Measurements from ENCODE around the gene ETS1.
A peak's percentile ranks its signal among the peaks of the same experiment; 100 is the strongest.

ETS1 gene

DNA sequence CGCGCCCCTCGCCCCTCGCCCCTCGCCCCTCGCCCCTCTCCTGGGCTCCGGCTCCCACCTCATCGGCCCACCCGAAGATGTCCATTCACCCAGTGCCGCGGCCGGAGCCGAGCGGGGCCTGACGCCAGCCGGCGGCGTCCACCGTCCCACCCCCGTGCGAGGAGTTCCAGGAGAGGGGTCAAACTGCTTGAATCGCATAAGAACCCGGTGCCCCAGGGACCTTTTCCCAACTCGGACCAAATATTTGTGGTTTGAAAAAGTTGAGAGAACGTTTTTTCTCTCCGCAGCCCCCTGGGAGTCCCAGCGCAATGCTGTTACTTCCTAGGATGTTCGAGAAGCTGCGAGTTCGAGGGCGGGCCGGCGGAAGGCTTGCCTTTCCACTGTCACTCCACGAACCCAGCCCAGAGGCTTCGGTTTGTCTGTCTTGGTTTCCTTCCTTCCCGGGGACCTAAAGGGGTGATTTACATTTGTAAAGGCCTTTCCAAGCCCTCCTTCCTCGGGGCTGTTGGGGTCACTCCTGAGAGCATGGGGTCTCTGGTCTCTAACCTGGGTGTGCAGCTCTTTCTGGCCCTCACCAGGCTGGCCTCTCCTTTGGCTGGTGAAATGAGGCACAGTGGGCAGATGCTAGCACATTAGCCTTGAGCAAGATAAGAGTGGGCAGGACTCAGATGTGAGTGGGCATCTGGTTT is 38.0 kb downstream of the ETS1 start:
- no peak for TF ChIP-seq CTCF (IDR thresholded peaks at IDR 0.05; ENCODE audit: control insufficient read depth, insufficient read depth, low read depth, low read length, missing control alignments)
- peak overlapping the region; percentile 46 for H3K4me3 ChIP-seq (ENCODE audit: control insufficient read depth, low read depth, low read length)
- DNase-seq (ENCODE audit: low read depth): no peak

GRCh38 chr11:128548649-128549255 is 38.6 kb downstream of the ETS1 start:
- DNase-seq (ENCODE audit: low read depth): no peak

GRCh38 chr11:128547946-128548648 is 39.3 kb downstream of the ETS1 start:
- TF ChIP-seq CTCF (IDR thresholded peaks at IDR 0.05; ENCODE audit: control insufficient read depth, insufficient read depth, low read depth, low read length, missing control alignments): no peak
- H3K4me3 ChIP-seq (ENCODE audit: control insufficient read depth, low read depth, low read length): peak overlapping the region; percentile 46

More at GRCh38 chr11:128548649-128549255, 38.6 kb downstream of the ETS1 start:
- H3K4me3 ChIP-seq (ENCODE audit: control insufficient read depth, low read depth, low read length): peak overlapping the region; percentile 46
- TF ChIP-seq CTCF (IDR thresholded peaks at IDR 0.05; ENCODE audit: control insufficient read depth, insufficient read depth, low read depth, low read length, missing control alignments): no peak

GRCh38 chr11:128546916-128547315 is 40.4 kb downstream of the ETS1 start:
- no peak for TF ChIP-seq CTCF (IDR thresholded peaks at IDR 0.05; ENCODE audit: control insufficient read depth, insufficient read depth, low read depth, low read length, missing control alignments)
- H3K4me3 ChIP-seq (ENCODE audit: control insufficient read depth, low read depth, low read length): no peak overlapping the region
- DNase-seq (ENCODE audit: low read depth): no peak

More at GRCh38 chr11:128547946-128548648, 39.3 kb downstream of the ETS1 start:
- no peak for DNase-seq (ENCODE audit: low read depth)

GRCh38 chr11:128544471-128545051 is 42.8 kb downstream of the ETS1 start:
- DNase-seq (ENCODE audit: low read depth): no peak
- no peak for TF ChIP-seq CTCF (IDR thresholded peaks at IDR 0.05; ENCODE audit: control insufficient read depth, insufficient read depth, low read depth, low read length, missing control alignments)
- H3K4me3 ChIP-seq (ENCODE audit: control insufficient read depth, low read depth, low read length): no peak overlapping the region

- TF ChIP-seq CTCF (IDR thresholded peaks at IDR 0.05; ENCODE audit: control insufficient read depth, insufficient read depth, low read depth, low read length, missing control alignments): no peak
- no peak overlapping the region for H3K4me3 ChIP-seq (ENCODE audit: control insufficient read depth, low read depth, low read length)
- DNase-seq (ENCODE audit: low read depth): no peak
Observed at GRCh38 chr11:128540469-128540868, 46.9 kb downstream of the ETS1 start.
